ENCODE measurements around the gene F2.
"Not testable (repeated sequence)": the region's sequence is repeated elsewhere in the genome, so short reads cannot be mapped to it uniquely, and the experiment has no call there.

Gene F2

GRCh38 chr11:46719048-46719542 lies at the start of gene F2:
Gene F2 (plus strand): TSS chr11:46719213. CDS start chr11:46719236, 23 bp downstream.
- DNase-seq (ENCODE audit: low read depth) = no peak

- DNase-seq (ENCODE audit: low read depth) = no peak
Measured at GRCh38 chr11:46669711-46670139, 49.3 kb upstream of the F2 start.

- not testable (repeated sequence) for DNase-seq (ENCODE audit: low read depth)
Measured at GRCh38 chr11:46670521-46670920, 48.5 kb upstream of the F2 start.

GRCh38 chr11:46671958-46672315 lies 47.1 kb upstream of the F2 start:
- no peak for DNase-seq (ENCODE audit: low read depth)

- no peak for DNase-seq (ENCODE audit: low read depth)
Measured at GRCh38 chr11:46672381-46672839, 46.6 kb upstream of the F2 start.

GRCh38 chr11:46673713-46674462 lies 45.1 kb upstream of the F2 start:
- no peak for DNase-seq (ENCODE audit: low read depth)

- no peak for DNase-seq (ENCODE audit: low read depth)
Measured at GRCh38 chr11:46674463-46675287, 44.3 kb upstream of the F2 start.

GRCh38 chr11:46675288-46675851 lies 43.6 kb upstream of the F2 start:
- no peak for DNase-seq (ENCODE audit: low read depth)

- DNase-seq (ENCODE audit: low read depth) = no peak
Measured at GRCh38 chr11:46675949-46676348, 43.1 kb upstream of the F2 start.

- no peak for DNase-seq (ENCODE audit: low read depth)
Measured at GRCh38 chr11:46676436-46677158, 42.4 kb upstream of the F2 start.

- no peak for DNase-seq (ENCODE audit: low read depth)
Measured at GRCh38 chr11:46677169-46677568, 41.8 kb upstream of the F2 start.

- DNase-seq (ENCODE audit: low read depth) = no peak
Measured at GRCh38 chr11:46677991-46678740, 40.8 kb upstream of the F2 start.

- DNase-seq (ENCODE audit: low read depth) = no peak
Measured at GRCh38 chr11:46678741-46679130, 40.3 kb upstream of the F2 start.

- no peak for DNase-seq (ENCODE audit: low read depth)
Measured at GRCh38 chr11:46679241-46680163, 39.5 kb upstream of the F2 start.

- DNase-seq (ENCODE audit: low read depth) = no peak
Measured at GRCh38 chr11:46680164-46680760, 38.8 kb upstream of the F2 start.

GRCh38 chr11:46680815-46681214 lies 38.2 kb upstream of the F2 start:
- no peak for DNase-seq (ENCODE audit: low read depth)

GRCh38 chr11:46681814-46682213 lies 37.2 kb upstream of the F2 start:
- DNase-seq (ENCODE audit: low read depth) = no peak

- DNase-seq (ENCODE audit: low read depth) = no peak
Measured at GRCh38 chr11:46682773-46683752, 36.0 kb upstream of the F2 start.

- no peak for DNase-seq (ENCODE audit: low read depth)
Measured at GRCh38 chr11:46684367-46684766, 34.6 kb upstream of the F2 start.

Data from activated T-helper 9 cell treated with anti-CD3 and anti-CD28 coated beads, Interleukin-2, amount 50 U/mL, for 16 hours (primary cell).